Muscle layer of duodenum (tissue), 2 donors: ENCODE data around the gene JMJD6.
"Not testable (repeated sequence)": the region's sequence is repeated elsewhere in the genome, so short reads cannot be mapped to it uniquely, and the experiment has no call there.

Experiments used
- H3K27ac ChIP-seq: one replicate; pipeline ENCODE4 v1.7.0; 2013; ENCODE audit warnings: mild to moderate bottlenecking, low read length
- H3K27me3 ChIP-seq: one replicate; pipeline ENCODE4 v1.7.0; 2013; ENCODE audit warnings: low read depth, mild to moderate bottlenecking, control low read depth, low read length
- H3K36me3 ChIP-seq, 2 donors: one replicate each; pipeline ENCODE4 v1.7.0; 2013; ENCODE audit warnings: low read length in 2 of 2, control low read depth in 1 of 2, mild to moderate bottlenecking in 1 of 2; ENCODE audit not compliant: insufficient read depth in 2 of 2, control insufficient read depth in 1 of 2
- H3K4me1 ChIP-seq, 2 donors: one replicate each; pipeline ENCODE4 v1.7.0; 2013; ENCODE audit warnings: low read length in 2 of 2, mild to moderate bottlenecking in 2 of 2, control low read depth in 1 of 2, moderate library complexity in 1 of 2; ENCODE audit not compliant: insufficient read depth in 2 of 2, control insufficient read depth in 1 of 2
- H3K4me3 ChIP-seq, 2 donors: one replicate each; pipeline ENCODE4 v1.7.0; 2013; ENCODE audit warnings: low read length in 2 of 2, low read depth in 1 of 2, mild to moderate bottlenecking in 1 of 2
- H3K9me3 ChIP-seq, 2 donors: one replicate each; pipeline ENCODE4 v1.7.0; 2013; ENCODE audit warnings: low read length in 2 of 2, control low read depth in 1 of 2, mild to moderate bottlenecking in 1 of 2; ENCODE audit not compliant: control insufficient read depth in 1 of 2
- donor health status: healthy.

JMJD6 gene

GRCh38 chr17:76747716-76748363 is 21.4 kb upstream of the JMJD6 start:
- Histone ChIP-seq H3K27me3 (no peaks in the 10 kb centered on the region), H3K27ac (no peak overlapping the region), H3K4me3 (no peak overlapping the region)

GRCh38 chr17:76745785-76746184 is 19.4 kb upstream of the JMJD6 start:
- peaks cover 22 to 27% of the 10 kb centered on the region in 2 donors for H3K36me3 ChIP-seq

More at GRCh38 chr17:76747716-76748363, 21.4 kb upstream of the JMJD6 start:
- Histone ChIP-seq H3K4me1 (no peaks in the 10 kb centered on the region), H3K36me3 (peaks cover 17 to 27% of the 10 kb centered on the region in 2 donors), H3K9me3 (no peaks in the 10 kb centered on the region)

GRCh38 chr17:76744747-76745146 is 18.3 kb upstream of the JMJD6 start:
- Histone ChIP-seq H3K4me1 (peaks cover 0 to 16% of the 10 kb centered on the region in 2 donors), H3K9me3 (no peaks in the 10 kb centered on the region), H3K36me3 (peaks cover 22 to 27% of the 10 kb centered on the region in 2 donors), H3K27ac (no peak overlapping the region), H3K27me3 (no peaks in the 10 kb centered on the region), H3K4me3 (no peak overlapping the region)

More at GRCh38 chr17:76745785-76746184, 19.4 kb upstream of the JMJD6 start:
- H3K4me3 ChIP-seq, H3K4me1 ChIP-seq, H3K27ac ChIP-seq, H3K27me3 ChIP-seq, H3K9me3 ChIP-seq: not testable (repeated sequence)

GRCh38 chr17:76742958-76743357 is 16.6 kb upstream of the JMJD6 start:
- Histone ChIP-seq H3K4me1 (peaks cover 13 to 30% of the 10 kb centered on the region in 2 donors), H3K27ac (no peak overlapping the region), H3K27me3 (no peaks in the 10 kb centered on the region), H3K36me3 (peaks cover 22 to 27% of the 10 kb centered on the region in 2 donors), H3K9me3 (no peaks in the 10 kb centered on the region), H3K4me3 (no peak overlapping the region)

GRCh38 chr17:76740329-76741118 is 14.1 kb upstream of the JMJD6 start:
- Histone ChIP-seq H3K27me3 (no peaks in the 10 kb centered on the region), H3K4me3 (no peak overlapping the region), H3K4me1 (peaks cover 13 to 33% of the 10 kb centered on the region in 2 donors), H3K27ac (peak overlapping the region; percentile 58), H3K9me3 (no peaks in the 10 kb centered on the region), H3K36me3 (peaks cover 27 to 29% of the 10 kb centered on the region in 2 donors)

GRCh38 chr17:76739568-76740115 is 13.2 kb upstream of the JMJD6 start:
- H3K9me3 ChIP-seq, H3K4me3 ChIP-seq, H3K27me3 ChIP-seq, H3K27ac ChIP-seq: not testable (repeated sequence)
- Histone ChIP-seq H3K36me3 (peaks cover 28 to 30% of the 10 kb centered on the region in 2 donors), H3K4me1 (peaks cover 18 to 41% of the 10 kb centered on the region in 2 donors)

- peaks cover 29 to 53% of the 10 kb centered on the region in 2 donors for H3K4me1 ChIP-seq
- peak overlapping the region; percentile 81 to 96 for H3K4me3 ChIP-seq
- H3K9me3 ChIP-seq, result no peaks in the 10 kb centered on the region
Observed at GRCh38 chr17:76738468-76738850, 12.1 kb upstream of the JMJD6 start.

GRCh38 chr17:76737676-76738467 is 11.5 kb upstream of the JMJD6 start, which contains the start of gene MFSD11:
Gene MFSD11, plus strand, starts transcription at chr17:76738119. Its CDS starts 234 bp downstream, at chr17:76738353.
- Histone ChIP-seq H3K9me3 (no peaks in the 10 kb centered on the region), H3K36me3 (peaks cover 35 to 37% of the 10 kb centered on the region in 2 donors), H3K4me1 (peaks cover 35 to 59% of the 10 kb centered on the region in 2 donors), H3K27me3 (no peaks in the 10 kb centered on the region), H3K4me3 (peak within 1 kb of the TSS; percentile 81 to 99), H3K27ac (peak within 1 kb of the TSS; percentile 97)

More at GRCh38 chr17:76738468-76738850, 12.1 kb upstream of the JMJD6 start:
- H3K27ac ChIP-seq, result peak overlapping the region; percentile 93
- H3K27me3 ChIP-seq, result no peaks in the 10 kb centered on the region
- H3K36me3 ChIP-seq, result peaks cover 29 to 31% of the 10 kb centered on the region in 2 donors

- Histone ChIP-seq H3K36me3 (peaks cover 38 to 43% of the 10 kb centered on the region in 2 donors), H3K4me3 (peak within 1 kb of the TSS; percentile 81 to 99), H3K4me1 (peaks cover 40 to 66% of the 10 kb centered on the region in 2 donors), H3K27me3 (no peaks in the 10 kb centered on the region), H3K9me3 (no peaks in the 10 kb centered on the region), H3K27ac (peak within 1 kb of the TSS; percentile 97)
Observed at GRCh38 chr17:76737082-76737675, 10.8 kb upstream of the JMJD6 start, which contains the start of gene SRSF2. Gene SRSF2, minus strand, starts transcription at chr17:76737331. Its CDS starts 171 bp downstream, at chr17:76737160.

- H3K9me3 ChIP-seq, result no peaks in the 10 kb centered on the region
- H3K36me3 ChIP-seq, result peaks cover 36 to 43% of the 10 kb centered on the region in 2 donors
- H3K4me1 ChIP-seq, result peaks cover 40 to 73% of the 10 kb centered on the region in 2 donors
- peak overlapping the region; percentile 81 to 99 for H3K4me3 ChIP-seq
- H3K27ac ChIP-seq, result peak overlapping the region; percentile 97
- H3K27me3 ChIP-seq, result no peaks in the 10 kb centered on the region
Observed at GRCh38 chr17:76736349-76737081, 10.1 kb upstream of the JMJD6 start.
